ENCODE data around the gene RBM20. TPM values are rescaled to one million over a fixed set of nuclear protein-coding genes. Genes with fewer than 3 reads are reported as not detected.
A peak's percentile ranks its signal among the peaks of the same experiment; 100 is the strongest.

Gene RBM20
- total and polyA plus RNA-seq, 10 of the 15 experiments (the other 5 are each of a cell fraction or from before 2014, with no cell fraction given): 0.04 to 0.26 (median 0.15) TPM

GRCh38 chr10:110842326-110842904 is 198.3 kb downstream of the RBM20 start (continued):
- TF ChIP-seq SMAD5 (IDR thresholded peaks at IDR 0.05; ENCODE audit: low read depth) (peak; percentile 51; the same call in 1 of the 2 replicates), MTA3 (IDR thresholded peaks at IDR 0.05; ENCODE audit: borderline replicate concordance, low read length) (peak; percentile 16; the same call in 1 of the 2 replicates), POLR2A (IDR thresholded peaks at IDR 0.05; ENCODE audit: low read depth, low read length) (peak; percentile 74), ZNF217 (IDR thresholded peaks at IDR 0.05) (peak; percentile 59; the same call in 1 of the 2 replicates)

- ChIA-PET CTCF (interaction anchor here (0.6 to 6.8 kb wide), 14 partner anchors 10 to 228 kb away, joined by 3 to 70 read pairs (median 5); no protein-coding TSS in a partner anchor), POLR2A (interaction anchor here (0.7 to 7.4 kb wide), 22 partner anchors 9 to 270 kb away, joined by 3 to 145 read pairs (median 5); partner anchors contain the start of gene PDCD4), RAD21 (ENCODE audit: unreplicated experiment) (interaction anchor here (0.7 to 7.3 kb wide), 25 partner anchors 9 to 340 kb away, joined by 3 to 153 read pairs (median 11); partner anchors contain the start of genes BBIP1 and PDCD4), SMC1A (ENCODE audit: uncharacterized antibody, unreplicated experiment) (interaction anchor here (1.0 to 12.5 kb wide), 20 partner anchors 9 to 229 kb away, joined by 3 to 188 read pairs (median 16); partner anchors contain the start of genes BBIP1 and PDCD4)
- H4K20me1 ChIP-seq (ENCODE audit: control insufficient read depth, insufficient read depth): no peaks in the 10 kb centered on the region
- H3K4me3 ChIP-seq: peak overlapping the region; percentile 68
- 0% methylated on average over 2 of the region's 2 CpGs for WGBS (ENCODE audit: insufficient coverage, insufficient replicate concordance, low lambda C conversion rate, missing lambda C conversion rate)
- peak; percentile 98 for DNase-seq (ENCODE audit: low read depth, low spot score)
- ATAC-seq: peak; percentile 74
- no TSS peak for BruUV-seq (replicated peaks)
- H3K79me2 ChIP-seq (ENCODE audit: control insufficient read depth, insufficient read depth, low read length): peaks cover 10% of the 10 kb centered on the region
- FAIRE-seq: peak; percentile 95
- no peaks in the 10 kb centered on the region for H3K27me3 ChIP-seq (replicated peaks in 1 of 2; ENCODE audit: control insufficient read depth in 2 of 2, insufficient read depth in 2 of 2, low read length in 1 of 2)
- peak overlapping the region; percentile 80 for H3K4me2 ChIP-seq (ENCODE audit: control insufficient read depth, insufficient read depth)
- intact Hi-C loops (cut with micrococcal nuclease; ENCODE audit: unreplicated experiment): loop anchor here (1.0 to 2.0 kb wide), 4 partner anchors 21 to 68 kb away; partner anchors contain the start of gene PDCD4
- H3K4me1 ChIP-seq (ENCODE audit: control insufficient read depth, insufficient read depth, low read length): peaks cover 53% of the 10 kb centered on the region
- H3K36me3 ChIP-seq (ENCODE audit: control insufficient read depth in 2 of 2, insufficient read depth in 2 of 2, low read length in 1 of 2): no peaks in the 10 kb centered on the region
- in situ Hi-C loops (cut with MboI): no loop called here
- H3K9ac ChIP-seq (ENCODE audit: control insufficient read depth, insufficient read depth, low read length): peak overlapping the region; percentile 80
- no peak overlapping the region for H2AFZ ChIP-seq (ENCODE audit: control insufficient read depth, low read depth, low read length)
- H3K27ac ChIP-seq (ENCODE audit: control insufficient read depth, insufficient read depth): peak overlapping the region; percentile 97
- H3K9me3 ChIP-seq (replicated peaks; ENCODE audit: control insufficient read depth, insufficient read depth, low read length): no peaks in the 10 kb centered on the region
- no peak for TF ChIP-seq WRNIP1 (IDR thresholded peaks at IDR 0.05; ENCODE audit: borderline replicate concordance, low read depth, low read length)
- peak; percentile 97 for TF ChIP-seq IKZF1 (conservative IDR thresholded peaks at IDR 0.05)
- no peak for TF ChIP-seq ZSCAN29 (IDR thresholded peaks at IDR 0.05)
- peak; percentile 76; the same call in 1 of the 2 replicates for TF ChIP-seq CBFB (IDR thresholded peaks at IDR 0.05; ENCODE audit: low read depth)
- TF ChIP-seq EP300 (IDR thresholded peaks at IDR 0.05; ENCODE audit: borderline replicate concordance in 1 of 2, control insufficient read depth in 1 of 2, low read depth in 2 of 2, low read length in 2 of 2): peak; percentile 53 to 91; a peak in 3 of 4 replicates
- peak; percentile 35 for TF ChIP-seq SMAD1 (IDR thresholded peaks at IDR 0.05; ENCODE audit: low read depth, partially characterized antibody)
- TF ChIP-seq HDGF (IDR thresholded peaks at IDR 0.05): no peak; the same call in 1 of the 2 replicates
- TF ChIP-seq FOXK2 (IDR thresholded peaks at IDR 0.05): no peak
- peak; percentile 95 for TF ChIP-seq SKIL (IDR thresholded peaks at IDR 0.05; ENCODE audit: low read depth, poor library complexity, severe bottlenecking)
- no peak for TF ChIP-seq BMI1 (IDR thresholded peaks at IDR 0.05; ENCODE audit: borderline replicate concordance)
- TF ChIP-seq RAD21 (IDR thresholded peaks at IDR 0.05; ENCODE audit: insufficient read depth, low read depth, low read length): peak; percentile 37; the same call in 1 of the 2 replicates
- peak; percentile 84 for TF ChIP-seq YY1 (IDR thresholded peaks at IDR 0.05; ENCODE audit: low read depth, low read length)
- TF ChIP-seq MLLT1 (IDR thresholded peaks at IDR 0.05): peak; percentile 46; the same call in 1 of the 2 replicates
- TF ChIP-seq MTA2 (IDR thresholded peaks at IDR 0.05; ENCODE audit: low read depth): peak; percentile 85
- peak; percentile 98 for TF ChIP-seq IKZF2 (IDR thresholded peaks at IDR 0.05)
- peak; percentile 83; the same call in 2 of the 3 replicates for TF ChIP-seq POU2F2 (IDR thresholded peaks at IDR 0.05; ENCODE audit: borderline replicate concordance, low read depth, low read length)
- peak; percentile 12; the same call in 1 of the 2 replicates for TF ChIP-seq BACH1 (IDR thresholded peaks at IDR 0.05; ENCODE audit: borderline replicate concordance)
These were observed 198.9 kb downstream of the RBM20 start for GRCh38 chr10:110843031-110843430.

Data from GM12878 (cell line).